Thyroid gland (tissue), 4 donors: ENCODE data around the gene GBGT1. TPM values are rescaled to one million over a fixed set of nuclear protein-coding genes. Genes with fewer than 3 reads are reported as not detected.
"Not testable (repeated sequence)": the region's sequence is repeated elsewhere in the genome, so short reads cannot be mapped to it uniquely, and the experiment has no call there.

ENCODE experiments used
- DNase-seq, 2 donors: peaks; one replicate each; pipeline ENCODE4 v3.0.0-alpha.2; 2019
- H3K27ac ChIP-seq, 3 donors: fragments of 200-600 bp; sonication (generic); 1 replicate in 2 of 3; 2 replicates in 1 of 3; pipeline ENCODE4 v1.5.1; 2016 to 2019; ENCODE audit warnings: mild to moderate bottlenecking in 1 of 3, moderate library complexity in 1 of 3
- H3K27me3 ChIP-seq: fragments of 200-600 bp; sonication (generic); one replicate; pipeline ENCODE4 v1.5.1; 2019
- H3K36me3 ChIP-seq, 2 donors: fragments of 200-600 bp; sonication (generic); one replicate each; pipeline ENCODE4 v1.5.1; 2016 to 2019
- H3K4me1 ChIP-seq, 2 donors: fragments of 200-600 bp; sonication (generic); one replicate each; pipeline ENCODE4 v1.5.1; 2017 to 2019
- H3K4me3 ChIP-seq, 3 donors: fragments of 200-600 bp; sonication (generic); replicated peaks in 1 of 3; 1 replicate in 2 of 3; 2 replicates in 1 of 3; pipeline ENCODE4 v1.5.1; 2016; ENCODE audit warnings: mild to moderate bottlenecking in 1 of 3
- H3K9me3 ChIP-seq: fragments of 200-600 bp; sonication (generic); one replicate; pipeline ENCODE4 v1.5.1; 2017
- POLR2A ChIP-seq, 2 donors: fragments of 450-650 bp; IDR thresholded peaks; one replicate each; pipeline ENCODE4 v1.6.1; 2017; ENCODE audit warnings: antibody characterized with exemption in 2 of 2, mild to moderate bottlenecking in 2 of 2, moderate library complexity in 1 of 2
- WGBS, 2 donors: methylation state at CpG; one replicate each; pipeline ENCODE4 v1.1.5; 2017; 5-methylcytosine and 5-hydroxymethylcytosine counted together
- intact Hi-C: fragments of 100-400 bp; cut with DNase I; formaldehyde crosslinking; loops from one replicate; pipeline ENCODE4 v1.15.1; 2023
- total RNA-seq, 4 donors: library from RNA; depleted of rRNA; stranded (reverse); fragments of >200 nt; gene quantifications; one replicate each; pipeline ENCODE4 v1.2.3, GENCODE V29; 2016
- TF ChIP-seq, protein P1 (sequence below), 6 experiments: fragments of 200-600 bp in 3 of 6; fragments of 450-650 bp in 3 of 6; sonication (generic) in 3 of 6; IDR thresholded peaks; one replicate each; pipeline ENCODE4 v1.5.1; 2016 to 2019; ENCODE audit warnings: antibody characterized with exemption in 6 of 6, mild to moderate bottlenecking in 2 of 6, inconsistent platforms in 1 of 6, moderate library complexity in 1 of 6

The GBGT1 gene
- total RNA-seq, 4 donors from 2014 or later, result 21.4 to 45.0 (median 25.1) TPM

DNA sequence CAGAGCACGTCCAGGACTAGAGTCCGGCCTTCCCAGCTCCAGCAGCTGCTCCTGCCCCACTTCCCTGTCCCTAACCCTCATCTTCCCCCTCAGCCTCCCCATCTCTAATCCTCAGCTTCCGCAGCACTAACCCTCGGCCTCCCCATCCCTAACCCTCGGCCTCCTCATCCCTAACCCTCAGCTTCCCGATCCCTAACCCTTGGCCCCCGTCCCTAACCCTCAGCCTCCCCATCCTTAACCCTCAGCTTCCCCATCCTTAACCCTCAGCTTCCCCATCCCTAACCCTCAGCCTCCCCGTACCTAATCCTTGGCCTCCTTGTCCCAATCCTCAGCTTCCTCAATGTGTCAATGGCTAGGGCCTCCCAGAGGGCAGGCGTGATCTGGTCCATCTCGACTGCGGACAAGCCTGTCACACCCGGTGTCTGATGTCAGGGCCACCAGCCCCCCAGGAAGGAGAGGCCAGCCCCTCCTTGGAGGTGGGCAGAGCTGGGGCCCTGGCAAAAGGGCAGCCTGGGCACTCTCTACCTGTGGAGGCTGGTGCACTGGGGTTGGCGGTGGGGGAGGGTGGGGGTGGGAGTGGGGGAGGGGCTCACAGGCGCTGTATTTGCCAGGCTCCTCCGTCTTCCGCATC, 43.9 kb upstream of the GBGT1 start:
- no peaks in the 10 kb centered on the region for H3K9me3 ChIP-seq
- no peak for TF ChIP-seq POLR2A (IDR thresholded peaks at IDR 0.05)
- TF ChIP-seq, protein P1, sequence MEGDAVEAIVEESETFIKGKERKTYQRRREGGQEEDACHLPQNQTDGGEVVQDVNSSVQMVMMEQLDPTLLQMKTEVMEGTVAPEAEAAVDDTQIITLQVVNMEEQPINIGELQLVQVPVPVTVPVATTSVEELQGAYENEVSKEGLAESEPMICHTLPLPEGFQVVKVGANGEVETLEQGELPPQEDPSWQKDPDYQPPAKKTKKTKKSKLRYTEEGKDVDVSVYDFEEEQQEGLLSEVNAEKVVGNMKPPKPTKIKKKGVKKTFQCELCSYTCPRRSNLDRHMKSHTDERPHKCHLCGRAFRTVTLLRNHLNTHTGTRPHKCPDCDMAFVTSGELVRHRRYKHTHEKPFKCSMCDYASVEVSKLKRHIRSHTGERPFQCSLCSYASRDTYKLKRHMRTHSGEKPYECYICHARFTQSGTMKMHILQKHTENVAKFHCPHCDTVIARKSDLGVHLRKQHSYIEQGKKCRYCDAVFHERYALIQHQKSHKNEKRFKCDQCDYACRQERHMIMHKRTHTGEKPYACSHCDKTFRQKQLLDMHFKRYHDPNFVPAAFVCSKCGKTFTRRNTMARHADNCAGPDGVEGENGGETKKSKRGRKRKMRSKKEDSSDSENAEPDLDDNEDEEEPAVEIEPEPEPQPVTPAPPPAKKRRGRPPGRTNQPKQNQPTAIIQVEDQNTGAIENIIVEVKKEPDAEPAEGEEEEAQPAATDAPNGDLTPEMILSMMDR (IDR thresholded peaks at IDR 0.05), result no peak
- no peaks in the 10 kb centered on the region for H3K4me1 ChIP-seq
- H3K4me3 ChIP-seq, result no peak overlapping the region
- H3K27me3 ChIP-seq, result no peaks in the 10 kb centered on the region
- DNase-seq, result no peak
- no peaks in the 10 kb centered on the region for H3K36me3 ChIP-seq
- H3K27ac ChIP-seq, result no peak overlapping the region
- WGBS, 2 donors, result 80 to 87% methylated on average over 14 to 16 of the region's 16 CpGs
- intact Hi-C loops, result no loop called here

DNA sequence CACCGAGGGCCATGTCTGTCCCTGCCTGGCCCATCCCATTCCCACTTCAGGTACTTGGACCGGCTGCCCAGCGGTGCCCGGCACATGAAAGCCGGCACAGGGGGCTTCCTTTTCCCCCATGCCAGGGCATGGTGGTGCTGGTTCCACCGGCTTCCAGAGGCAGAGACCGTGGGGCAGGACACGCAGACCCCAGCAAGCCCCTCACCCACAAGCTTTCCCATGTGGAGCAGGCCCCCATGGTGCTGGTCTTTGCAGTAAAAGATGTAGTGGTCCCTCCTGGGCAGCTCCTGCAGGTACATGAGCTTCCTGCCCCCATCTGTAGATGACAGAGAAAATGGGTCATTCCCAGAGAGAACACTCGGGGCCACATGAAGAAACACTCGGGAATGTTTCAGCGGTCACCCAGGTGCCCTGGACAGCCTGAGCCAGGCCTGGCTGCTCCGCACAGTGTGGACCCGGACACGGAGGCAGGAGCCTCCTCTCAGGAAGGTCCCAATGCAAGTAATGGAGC, 43.4 kb upstream of the GBGT1 start:
- Histone ChIP-seq H3K4me3 (no peak overlapping the region), H3K36me3 (no peaks in the 10 kb centered on the region), H3K27me3 (no peaks in the 10 kb centered on the region), H3K27ac (no peak overlapping the region), H3K9me3 (no peaks in the 10 kb centered on the region), H3K4me1 (no peaks in the 10 kb centered on the region)
- TF ChIP-seq, protein P1 (IDR thresholded peaks at IDR 0.05), result no peak
- no peak for TF ChIP-seq POLR2A (IDR thresholded peaks at IDR 0.05)
- 81 to 84% methylated on average over 10 to 11 of the region's 14 CpGs for WGBS, 2 donors
- no peak for DNase-seq
- intact Hi-C loops, result no loop called here

GRCh38 chr9:133205996-133206931, 42.5 kb upstream of the GBGT1 start:
- Histone ChIP-seq H3K9me3 (no peaks in the 10 kb centered on the region), H3K36me3 (no peaks in the 10 kb centered on the region), H3K27ac (no peak overlapping the region), H3K4me3 (no peak overlapping the region), H3K27me3 (no peaks in the 10 kb centered on the region), H3K4me1 (no peaks in the 10 kb centered on the region)
- WGBS, 2 donors, result 77 to 81% methylated on average over 24 to 30 of the region's 35 CpGs
- intact Hi-C loops, result no loop called here
- no peak for DNase-seq
- TF ChIP-seq, protein P1 (IDR thresholded peaks at IDR 0.05), result no peak
- no peak for TF ChIP-seq POLR2A (IDR thresholded peaks at IDR 0.05)

- DNase-seq, H3K9me3 ChIP-seq, H3K4me1 ChIP-seq, H3K36me3 ChIP-seq, H3K4me3 ChIP-seq, H3K27ac ChIP-seq, intact Hi-C loops, H3K27me3 ChIP-seq: not testable (repeated sequence)
- 77 to 80% methylated on average over 6 to 14 of the region's 14 CpGs for WGBS, 2 donors
Measured at GRCh38 chr9:133205481-133205887, 41.8 kb upstream of the GBGT1 start.

DNA sequence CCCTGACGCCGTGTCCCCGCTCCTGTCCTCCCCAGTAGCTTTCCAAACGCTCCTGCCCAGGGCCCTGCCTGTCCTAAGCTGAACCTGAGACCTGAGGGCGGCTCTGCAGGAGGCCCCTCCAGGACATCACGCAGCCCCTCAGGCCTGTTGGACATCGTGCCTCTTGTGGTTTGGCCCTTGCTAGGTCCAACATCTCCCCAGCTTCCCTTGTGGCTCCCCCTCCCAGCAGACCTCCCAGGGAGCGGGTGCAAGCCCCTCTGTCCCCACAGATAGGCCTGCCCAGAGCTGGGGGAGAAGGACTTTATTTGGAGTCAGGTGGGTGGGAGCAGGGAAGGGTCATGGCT, 41.3 kb upstream of the GBGT1 start:
- H3K36me3 ChIP-seq, result no peaks in the 10 kb centered on the region
- no peaks in the 10 kb centered on the region for H3K27me3 ChIP-seq
- no peaks in the 10 kb centered on the region for H3K9me3 ChIP-seq
- H3K27ac ChIP-seq, result no peak overlapping the region
- no peak overlapping the region for H3K4me3 ChIP-seq
- H3K4me1 ChIP-seq, result no peaks in the 10 kb centered on the region
- TF ChIP-seq, protein P1 (IDR thresholded peaks at IDR 0.05), result no peak
- TF ChIP-seq POLR2A (IDR thresholded peaks at IDR 0.05), result no peak
- WGBS, 2 donors, result 85 to 90% methylated on average over 4 to 8 of the region's 8 CpGs
- no peak for DNase-seq
- intact Hi-C loops, result no loop called here
